Right lung (tissue), 5 donors: ENCODE results near the gene IPO7. TPM values are rescaled to one million over a fixed set of nuclear protein-coding genes. Genes with fewer than 3 reads are reported as not detected.

ENCODE experiments used
- DNase-seq, 2 donors: peaks; one replicate each; pipeline ENCODE4 v3.0.0-alpha.2; 2013
- polyA plus RNA-seq, 5 donors: library from polyadenylated mRNA; unstranded; fragments of 120-200 nt; gene quantifications; one replicate each; pipeline versions ENCODE4 v1.2.1 to v1.2.3, GENCODE V29; 2013; ENCODE audit warnings: inconsistent platforms in 1 of 5, low replicate concordance in 1 of 5; ENCODE audit not compliant: insufficient read length in 5 of 5, insufficient read depth in 1 of 5

The IPO7 gene
- polyA plus RNA-seq, 5 donors, result 72.5 to 103 (median 98.9) TPM

GRCh38 chr11:9489080-9489765, 104.8 kb downstream of the IPO7 start:
- DNase-seq, result no peak

- DNase-seq, result no peak
These were observed 105.9 kb downstream of the IPO7 start for GRCh38 chr11:9490376-9490775.

GRCh38 chr11:9493492-9493891, 109.0 kb downstream of the IPO7 start:
- no peak for DNase-seq

- DNase-seq, result no peak
These were observed 109.9 kb downstream of the IPO7 start for GRCh38 chr11:9494316-9494715.

- no peak for DNase-seq
These were observed 111.5 kb downstream of the IPO7 start for GRCh38 chr11:9495803-9496514.

Other genes starting within 250 kb of the IPO7 start
- gene DENND5A, start 119.3 kb upstream of the IPO7 start, polyA plus RNA-seq, result 10 to 100 TPM; 69.0 to 93.2 (median 91.7) TPM
- 10 to 100 TPM; 35.8 to 47.6 (median 41.7) TPM for gene TMEM41B, start 70.1 kb upstream of the IPO7 start, polyA plus RNA-seq
- 10 to 100 TPM; 22.9 to 30.1 (median 24.3) TPM for gene ZNF143, start 76.4 kb downstream of the IPO7 start, polyA plus RNA-seq
- 10 to 100 TPM; 49.8 to 81.1 (median 63.2) TPM for gene WEE1, start 189.0 kb downstream of the IPO7 start, polyA plus RNA-seq